Esophagus squamous epithelium (tissue), 5 donors: ENCODE data around the gene PLD5. TPM values are rescaled to one million over a fixed set of nuclear protein-coding genes. Genes with fewer than 3 reads are reported as not detected.

Experiments used
- DNase-seq: peaks from one replicate; lab custom pipeline; 2025; lab: John Stamatoyannopoulos, UW
- H3K27ac ChIP-seq, 4 donors: fragments of 200-600 bp; sonication (generic); one replicate each; pipeline ENCODE4 v1.5.1; 2016 to 2019; ENCODE audit warnings: mild to moderate bottlenecking in 1 of 4
- H3K27me3 ChIP-seq, 4 donors: fragments of 200-600 bp; sonication (generic); 1 replicate in 3 of 4; 2 replicates in 1 of 4; pipeline versions ENCODE4 v1.5.1 to v1.6.0; 2017 to 2021; ENCODE audit warnings: antibody characterized with exemption in 1 of 4
- H3K36me3 ChIP-seq, 3 donors: fragments of 200-600 bp; sonication (generic); one replicate each; pipeline ENCODE4 v1.5.1; 2016 to 2019
- H3K4me1 ChIP-seq, 3 donors: fragments of 200-600 bp; sonication (generic); one replicate each; pipeline ENCODE4 v1.5.1; 2017 to 2019
- H3K4me3 ChIP-seq, 4 donors: fragments of 200-600 bp; sonication (generic); 1 replicate in 3 of 4; 2 replicates in 1 of 4; pipeline ENCODE4 v1.5.1; 2016 to 2019; ENCODE audit warnings: mild to moderate bottlenecking in 2 of 4, moderate library complexity in 1 of 4
- H3K9me3 ChIP-seq, 3 donors: fragments of 200-600 bp; sonication (generic); one replicate each; pipeline ENCODE4 v1.5.1; 2016 to 2019
- CTCF ChIP-seq, 6 experiments: fragments of 450-650 bp in 4 of 6; fragments of 200-600 bp in 2 of 6; sonication (generic) in 2 of 6; IDR thresholded peaks; one replicate each; pipeline ENCODE4 v1.5.1; 2016 to 2019; ENCODE audit warnings: antibody characterized with exemption in 6 of 6, mild to moderate bottlenecking in 4 of 6, moderate library complexity in 4 of 6
- POLR2A ChIP-seq, 4 donors: fragments of 450-650 bp; IDR thresholded peaks; one replicate each; pipeline ENCODE4 v1.6.1; 2017; ENCODE audit warnings: antibody characterized with exemption in 4 of 4, mild to moderate bottlenecking in 4 of 4, moderate library complexity in 3 of 4
- WGBS, 2 donors: methylation state at CpG; one replicate each; pipeline ENCODE4 v1.1.5; 2018; 5-methylcytosine and 5-hydroxymethylcytosine counted together
- intact Hi-C: fragments of 100-400 bp; cut with DNase I; formaldehyde crosslinking; loops from one replicate; pipeline ENCODE4 v1.15.0; 2022
- total RNA-seq, 4 donors: library from RNA; depleted of rRNA; stranded (reverse); fragments of >200 nt; gene quantifications; one replicate each; pipeline ENCODE4 v1.1.0, GENCODE V29; 2016
- donor health status: DM: yes; HTN: yes; CAD: no.

PLD5 gene
- total RNA-seq, 4 donors from 2014 or later, result 0.18 to 0.57 TPM; not detected in 2

GRCh38 chr1:242525360-242525722, 844 bp upstream of the PLD5 start:
- WGBS, 2 donors, result 5 to 21% methylated on average over 10 of the region's 10 CpGs
- H3K4me3 ChIP-seq, result peak overlapping the region in 3 of 4 donors; percentile 34 to 61 (median 47)
- TF ChIP-seq CTCF (IDR thresholded peaks at IDR 0.05) (no peak), POLR2A (IDR thresholded peaks at IDR 0.05) (no peak)

GRCh38 chr1:242523719-242524570, 552 bp downstream of the PLD5 start:
- Histone ChIP-seq H3K36me3 (no peaks in the 10 kb centered on the region), H3K27me3 (peaks cover 0 to 78% (median 7%) of the 10 kb centered on the region in 4 donors), H3K9me3 (no peaks in the 10 kb centered on the region), H3K27ac (no peak overlapping the region), H3K4me1 (peaks cover 8 to 24% (median 20%) of the 10 kb centered on the region in 3 donors), H3K4me3 (peak overlapping the region; percentile 7 to 61 (median 40))
- TF ChIP-seq POLR2A (IDR thresholded peaks at IDR 0.05) (no peak), CTCF (IDR thresholded peaks at IDR 0.05) (no peak)
- 0% methylated on average over 1 to 2 of the region's 85 CpGs for WGBS, 2 donors
- intact Hi-C loops, result no loop called here
- DNase-seq, result no peak

More at GRCh38 chr1:242525360-242525722, 844 bp upstream of the PLD5 start:
- intact Hi-C loops, result no loop called here
- Histone ChIP-seq H3K4me1 (peaks cover 8 to 24% (median 20%) of the 10 kb centered on the region in 3 donors), H3K36me3 (no peaks in the 10 kb centered on the region), H3K27me3 (peaks cover 0 to 75% (median 7%) of the 10 kb centered on the region in 4 donors), H3K9me3 (no peaks in the 10 kb centered on the region), H3K27ac (no peak overlapping the region)
- DNase-seq, result no peak

- no peak for DNase-seq
- peaks cover 0 to 78% (median 7%) of the 10 kb centered on the region in 4 donors for H3K27me3 ChIP-seq
- no peak overlapping the region for H3K27ac ChIP-seq
- intact Hi-C loops, result no loop called here
- H3K4me1 ChIP-seq, result peaks cover 8 to 24% (median 20%) of the 10 kb centered on the region in 3 donors
- WGBS, 2 donors, result 4 to 15% methylated on average over 19 of the region's 26 CpGs
- no peaks in the 10 kb centered on the region for H3K36me3 ChIP-seq
- H3K4me3 ChIP-seq, result peak overlapping the region in 3 of 4 donors; percentile 34 to 61 (median 47)
- no peak for TF ChIP-seq POLR2A (IDR thresholded peaks at IDR 0.05)
- TF ChIP-seq CTCF (IDR thresholded peaks at IDR 0.05), result no peak
- no peaks in the 10 kb centered on the region for H3K9me3 ChIP-seq
These were observed 1.3 kb downstream of the PLD5 start for GRCh38 chr1:242522996-242523718.

- no peaks in the 10 kb centered on the region for H3K36me3 ChIP-seq
- no peak for DNase-seq
- intact Hi-C loops, result no loop called here
- H3K4me3 ChIP-seq, result no peak overlapping the region
- TF ChIP-seq CTCF (IDR thresholded peaks at IDR 0.05) (no peak), POLR2A (IDR thresholded peaks at IDR 0.05) (no peak)
- peaks cover 0 to 70% (median 7%) of the 10 kb centered on the region in 4 donors for H3K27me3 ChIP-seq
- no peaks in the 10 kb centered on the region for H3K9me3 ChIP-seq
- 34% methylated on average over 6 of the region's 6 CpGs for WGBS, 2 donors
- H3K27ac ChIP-seq, result no peak overlapping the region
- H3K4me1 ChIP-seq, result peaks cover 8 to 24% (median 20%) of the 10 kb centered on the region in 3 donors
These were observed 2.1 kb downstream of the PLD5 start for GRCh38 chr1:242522304-242522945.
